Esophagus squamous epithelium (tissue), 5 donors: ENCODE measurements around the gene KLK12. TPM values are rescaled to one million over a fixed set of nuclear protein-coding genes. Genes with fewer than 3 reads are reported as not detected.

ENCODE experiments used
- DNase-seq: peaks from one replicate; lab custom pipeline; 2025; lab: John Stamatoyannopoulos, UW
- H3K27ac ChIP-seq, 4 donors: fragments of 200-600 bp; sonication (generic); one replicate each; pipeline ENCODE4 v1.5.1; 2016 to 2019; ENCODE audit warnings: mild to moderate bottlenecking in 1 of 4
- H3K27me3 ChIP-seq, 4 donors: fragments of 200-600 bp; sonication (generic); 1 replicate in 3 of 4; 2 replicates in 1 of 4; pipeline versions ENCODE4 v1.5.1 to v1.6.0; 2017 to 2021; ENCODE audit warnings: antibody characterized with exemption in 1 of 4
- H3K36me3 ChIP-seq, 3 donors: fragments of 200-600 bp; sonication (generic); one replicate each; pipeline ENCODE4 v1.5.1; 2016 to 2019
- H3K4me1 ChIP-seq, 3 donors: fragments of 200-600 bp; sonication (generic); one replicate each; pipeline ENCODE4 v1.5.1; 2017 to 2019
- H3K4me3 ChIP-seq, 4 donors: fragments of 200-600 bp; sonication (generic); 1 replicate in 3 of 4; 2 replicates in 1 of 4; pipeline ENCODE4 v1.5.1; 2016 to 2019; ENCODE audit warnings: mild to moderate bottlenecking in 2 of 4, moderate library complexity in 1 of 4
- H3K9me3 ChIP-seq, 3 donors: fragments of 200-600 bp; sonication (generic); one replicate each; pipeline ENCODE4 v1.5.1; 2016 to 2019
- POLR2A ChIP-seq, 4 donors: fragments of 450-650 bp; IDR thresholded peaks; one replicate each; pipeline ENCODE4 v1.6.1; 2017; ENCODE audit warnings: antibody characterized with exemption in 4 of 4, mild to moderate bottlenecking in 4 of 4, moderate library complexity in 3 of 4
- WGBS, 2 donors: methylation state at CpG; one replicate each; pipeline ENCODE4 v1.1.5; 2018; 5-methylcytosine and 5-hydroxymethylcytosine counted together
- intact Hi-C: fragments of 100-400 bp; cut with DNase I; formaldehyde crosslinking; loops from one replicate; pipeline ENCODE4 v1.15.0; 2022
- total RNA-seq, 4 donors: library from RNA; depleted of rRNA; stranded (reverse); fragments of >200 nt; gene quantifications; one replicate each; pipeline ENCODE4 v1.1.0, GENCODE V29; 2016
- TF ChIP-seq, protein P1 (sequence below), 6 experiments: fragments of 450-650 bp in 4 of 6; fragments of 200-600 bp in 2 of 6; sonication (generic) in 2 of 6; IDR thresholded peaks; one replicate each; pipeline ENCODE4 v1.5.1; 2016 to 2019; ENCODE audit warnings: antibody characterized with exemption in 6 of 6, mild to moderate bottlenecking in 4 of 6, moderate library complexity in 4 of 6
- donor health status: DM: yes; HTN: yes; CAD: no.

Gene KLK12
- total RNA-seq, 4 donors from 2014 or later, result 16.2 to 231 (median 115) TPM

- WGBS, 2 donors, result 64 to 78% methylated on average over 10 to 13 of the region's 13 CpGs
- TF ChIP-seq, protein P1, sequence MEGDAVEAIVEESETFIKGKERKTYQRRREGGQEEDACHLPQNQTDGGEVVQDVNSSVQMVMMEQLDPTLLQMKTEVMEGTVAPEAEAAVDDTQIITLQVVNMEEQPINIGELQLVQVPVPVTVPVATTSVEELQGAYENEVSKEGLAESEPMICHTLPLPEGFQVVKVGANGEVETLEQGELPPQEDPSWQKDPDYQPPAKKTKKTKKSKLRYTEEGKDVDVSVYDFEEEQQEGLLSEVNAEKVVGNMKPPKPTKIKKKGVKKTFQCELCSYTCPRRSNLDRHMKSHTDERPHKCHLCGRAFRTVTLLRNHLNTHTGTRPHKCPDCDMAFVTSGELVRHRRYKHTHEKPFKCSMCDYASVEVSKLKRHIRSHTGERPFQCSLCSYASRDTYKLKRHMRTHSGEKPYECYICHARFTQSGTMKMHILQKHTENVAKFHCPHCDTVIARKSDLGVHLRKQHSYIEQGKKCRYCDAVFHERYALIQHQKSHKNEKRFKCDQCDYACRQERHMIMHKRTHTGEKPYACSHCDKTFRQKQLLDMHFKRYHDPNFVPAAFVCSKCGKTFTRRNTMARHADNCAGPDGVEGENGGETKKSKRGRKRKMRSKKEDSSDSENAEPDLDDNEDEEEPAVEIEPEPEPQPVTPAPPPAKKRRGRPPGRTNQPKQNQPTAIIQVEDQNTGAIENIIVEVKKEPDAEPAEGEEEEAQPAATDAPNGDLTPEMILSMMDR (IDR thresholded peaks at IDR 0.05), result no peak
- no peak for TF ChIP-seq POLR2A (IDR thresholded peaks at IDR 0.05)
- Histone ChIP-seq H3K27ac (no peak overlapping the region), H3K4me1 (peaks cover 7 to 41% (median 11%) of the 10 kb centered on the region in 3 donors), H3K9me3 (no peaks in the 10 kb centered on the region), H3K36me3 (no peaks in the 10 kb centered on the region), H3K27me3 (peaks cover 0 to 41% (median 0%) of the 10 kb centered on the region in 4 donors), H3K4me3 (no peak overlapping the region)
- no peak for DNase-seq
- intact Hi-C loops, result no loop called here
These were observed 4.2 kb downstream of the KLK12 start for GRCh38 chr19:51030631-51031030.

- Histone ChIP-seq H3K4me3 (no peak overlapping the region), H3K27ac (peak overlapping the region in 1 of 4 donors; percentile 95), H3K27me3 (peaks cover 0 to 48% (median 0%) of the 10 kb centered on the region in 4 donors), H3K9me3 (no peaks in the 10 kb centered on the region), H3K4me1 (peaks cover 7 to 41% (median 11%) of the 10 kb centered on the region in 3 donors), H3K36me3 (no peaks in the 10 kb centered on the region)
- WGBS, 2 donors, result 58 to 75% methylated on average over 2 of the region's 2 CpGs
- TF ChIP-seq POLR2A (IDR thresholded peaks at IDR 0.05), result no peak
- TF ChIP-seq, protein P1 (IDR thresholded peaks at IDR 0.05), result no peak
- no peak for DNase-seq
- intact Hi-C loops, result no loop called here
These were observed 5.1 kb downstream of the KLK12 start for GRCh38 chr19:51029718-51030117.

DNA sequence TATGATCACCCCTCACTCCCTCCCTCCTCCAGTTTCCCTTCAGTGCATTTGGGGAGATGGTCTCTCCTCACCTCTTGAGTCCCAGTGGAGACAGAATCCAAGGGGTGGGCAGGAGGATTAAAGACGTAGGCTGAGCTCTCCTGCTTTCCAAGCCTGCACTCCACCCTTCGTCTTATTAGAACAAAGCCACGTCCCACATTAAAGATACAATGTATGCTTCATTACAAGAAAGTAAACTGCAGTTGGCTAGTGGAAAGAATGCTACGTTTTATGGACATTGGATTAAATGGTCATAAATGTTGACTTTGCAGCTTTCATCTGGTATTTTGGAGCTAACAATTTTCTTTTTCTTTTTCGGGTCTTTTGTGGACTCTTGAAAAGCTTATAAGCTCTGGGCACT is 6.9 kb downstream of the KLK12 start:
- Histone ChIP-seq H3K27me3 (peaks cover 0 to 59% (median 0%) of the 10 kb centered on the region in 4 donors), H3K4me3 (peak overlapping the region in 2 of 4 donors; percentile 61 to 64), H3K27ac (peak overlapping the region in 3 of 4 donors; percentile 91 to 95 (median 92)), H3K4me1 (peaks cover 7 to 48% (median 11%) of the 10 kb centered on the region in 3 donors), H3K9me3 (no peaks in the 10 kb centered on the region), H3K36me3 (peaks cover 0 to 17% (median 0%) of the 10 kb centered on the region in 3 donors)
- no peak for DNase-seq
- 60 to 61% methylated on average over 5 of the region's 5 CpGs for WGBS, 2 donors
- TF ChIP-seq, protein P1 (IDR thresholded peaks at IDR 0.05), result no peak
- no peak for TF ChIP-seq POLR2A (IDR thresholded peaks at IDR 0.05)
- intact Hi-C loops, result no loop called here

DNA sequence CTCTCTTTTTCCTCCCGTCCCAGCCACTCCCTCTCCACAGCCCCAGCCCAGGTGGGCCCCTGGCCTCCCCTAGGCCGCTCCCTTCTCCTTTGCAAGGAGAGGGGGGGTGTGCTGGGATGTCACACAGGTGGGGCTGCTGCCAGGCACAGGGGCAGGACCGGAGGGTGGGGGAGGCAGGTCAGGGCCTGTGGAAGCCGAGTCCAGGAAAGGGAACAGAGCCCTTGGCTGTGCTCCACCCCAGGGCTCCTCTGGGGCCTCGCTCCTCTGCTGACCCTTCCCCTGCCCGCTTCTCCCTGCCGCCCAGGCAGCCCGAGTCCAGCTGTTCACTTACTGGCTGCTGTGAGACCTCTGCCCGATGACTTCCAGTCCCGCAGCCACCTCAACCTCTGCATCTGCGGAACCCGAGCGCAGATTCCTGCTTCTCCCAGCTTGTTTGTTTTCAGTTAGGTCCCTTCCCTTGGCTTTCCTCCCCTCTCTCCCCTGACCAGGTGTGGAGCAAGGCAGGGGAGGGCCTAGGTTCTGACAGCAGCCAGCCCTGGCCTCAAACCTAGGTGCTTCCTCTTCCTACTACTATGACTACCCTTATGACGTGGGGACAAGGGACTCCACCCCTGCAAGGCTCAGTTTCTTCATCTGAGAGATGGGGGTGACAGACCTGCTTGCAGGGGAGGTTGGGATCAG is 7.5 kb downstream of the KLK12 start:
- Histone ChIP-seq H3K9me3 (no peaks in the 10 kb centered on the region), H3K27me3 (peaks cover 0 to 65% (median 0%) of the 10 kb centered on the region in 4 donors), H3K4me1 (peaks cover 7 to 49% (median 11%) of the 10 kb centered on the region in 3 donors), H3K4me3 (peak overlapping the region; percentile 42 to 64 (median 62)), H3K36me3 (peaks cover 0 to 23% (median 0%) of the 10 kb centered on the region in 3 donors), H3K27ac (peak overlapping the region; percentile 89 to 95 (median 92))
- intact Hi-C loops, result no loop called here
- 28 to 33% methylated on average over 11 of the region's 14 CpGs for WGBS, 2 donors
- DNase-seq, result no peak
- TF ChIP-seq POLR2A (IDR thresholded peaks at IDR 0.05), result peak in 1 of 4 donors; percentile 44
- TF ChIP-seq, protein P1 (IDR thresholded peaks at IDR 0.05), result no peak

DNA sequence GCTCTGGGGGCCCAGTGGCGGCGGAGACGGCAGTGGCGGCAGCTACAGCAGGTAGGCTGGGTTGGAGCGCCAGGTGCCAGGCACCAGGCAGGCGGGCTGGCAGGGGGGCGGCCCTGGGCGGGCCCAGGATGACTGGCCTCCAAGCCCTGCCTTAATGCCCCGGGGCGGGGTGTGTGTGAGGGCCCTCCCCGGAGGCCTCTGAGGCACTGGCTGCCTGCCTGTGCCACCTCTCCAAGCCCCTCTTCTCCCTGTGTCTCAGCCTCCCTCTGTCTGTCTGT is 8.3 kb downstream of the KLK12 start, which contains the start of gene KLK11:
TSS of gene KLK11 (minus strand) at position 63 of the 278 bp plus-strand sequence. CDS start 985 bp downstream, outside the sequence.
- DNase-seq, result no peak
- Histone ChIP-seq H3K9me3 (no peaks in the 10 kb centered on the region), H3K27me3 (peaks cover 0 to 65% (median 0%) of the 10 kb centered on the region in 4 donors), H3K36me3 (peaks cover 0 to 24% (median 0%) of the 10 kb centered on the region in 3 donors), H3K4me3 (peak within 1 kb of the TSS; percentile 42 to 64 (median 62)), H3K27ac (peak within 1 kb of the TSS; percentile 89 to 95 (median 92)), H3K4me1 (peaks cover 7 to 57% (median 11%) of the 10 kb centered on the region in 3 donors)
- TF ChIP-seq POLR2A (IDR thresholded peaks at IDR 0.05), result peak in 2 of 4 donors; percentile 30 to 60
- TF ChIP-seq, protein P1 (IDR thresholded peaks at IDR 0.05), result no peak
- WGBS, 2 donors, result 35 to 75% methylated on average over 9 to 11 of the region's 11 CpGs
- intact Hi-C loops, result no loop called here
